Dermis blood vessel endothelial cell (primary cell): Measurements from ENCODE around the gene SP5. TPM values are rescaled to one million over a fixed set of nuclear protein-coding genes. Genes with fewer than 3 reads are reported as not detected.
"Not testable (repeated sequence)": the region's sequence is repeated elsewhere in the genome, so short reads cannot be mapped to it uniquely, and the experiment has no call there.

Experiments
- DNase-seq: peaks from one replicate; pipeline ENCODE4 v3.0.0; 2010
- total RNA-seq: library from RNA; depleted of rRNA; stranded (reverse); fragments of >200 nt; gene quantifications from 2 replicates; pipeline ENCODE4 v1.2.3, GENCODE V29; 2014

SP5 gene
- total RNA-seq, result not detected in 2 replicates

- peak; percentile 56 for DNase-seq
Observed at GRCh38 chr2:170715062-170715931, at the start of gene SP5. TSS of gene SP5 (plus strand) at chr2:170715337. CDS start at chr2:170715513, 176 bp downstream.

- no peak for DNase-seq
Observed at GRCh38 chr2:170665743-170666142, 49.4 kb upstream of the SP5 start.

- no peak for DNase-seq
Observed at GRCh38 chr2:170669909-170670308, 45.2 kb upstream of the SP5 start.

GRCh38 chr2:170670651-170671050 is 44.5 kb upstream of the SP5 start:
- DNase-seq, result no peak

- no peak for DNase-seq
Observed at GRCh38 chr2:170671079-170671478, 44.1 kb upstream of the SP5 start.

GRCh38 chr2:170674282-170674681 is 40.9 kb upstream of the SP5 start:
- not testable (repeated sequence) for DNase-seq

GRCh38 chr2:170675701-170676100 is 39.4 kb upstream of the SP5 start:
- no peak for DNase-seq

- peak; percentile 14 for DNase-seq
Observed at GRCh38 chr2:170679607-170680079, 35.5 kb upstream of the SP5 start.

- DNase-seq, result no peak
Observed at GRCh38 chr2:170680172-170680941, 34.8 kb upstream of the SP5 start.

- no peak for DNase-seq
Observed at GRCh38 chr2:170681311-170681710, 33.8 kb upstream of the SP5 start.

- DNase-seq, result no peak
Observed at GRCh38 chr2:170685591-170685990, 29.5 kb upstream of the SP5 start.

- DNase-seq, result no peak
Observed at GRCh38 chr2:170689481-170689880, 25.7 kb upstream of the SP5 start.

GRCh38 chr2:170690640-170691039 is 24.5 kb upstream of the SP5 start:
- DNase-seq, result no peak

GRCh38 chr2:170694316-170694715 is 20.8 kb upstream of the SP5 start:
- DNase-seq, result no peak

- DNase-seq, result no peak
Observed at GRCh38 chr2:170695521-170696410, 19.4 kb upstream of the SP5 start.

- DNase-seq, result no peak
Observed at GRCh38 chr2:170696948-170697347, 18.2 kb upstream of the SP5 start.

GRCh38 chr2:170701011-170701410 is 14.1 kb upstream of the SP5 start:
- no peak for DNase-seq

GRCh38 chr2:170703776-170704476 is 11.2 kb upstream of the SP5 start:
- DNase-seq, result no peak

- DNase-seq, result no peak
Observed at GRCh38 chr2:170707821-170708795, 7.0 kb upstream of the SP5 start.

GRCh38 chr2:170710609-170710979 is 4.5 kb upstream of the SP5 start:
- DNase-seq, result no peak
